ENCODE results near the gene ZFP69B.
A peak's percentile ranks its signal among the peaks of the same experiment; 100 is the strongest.

DNA sequence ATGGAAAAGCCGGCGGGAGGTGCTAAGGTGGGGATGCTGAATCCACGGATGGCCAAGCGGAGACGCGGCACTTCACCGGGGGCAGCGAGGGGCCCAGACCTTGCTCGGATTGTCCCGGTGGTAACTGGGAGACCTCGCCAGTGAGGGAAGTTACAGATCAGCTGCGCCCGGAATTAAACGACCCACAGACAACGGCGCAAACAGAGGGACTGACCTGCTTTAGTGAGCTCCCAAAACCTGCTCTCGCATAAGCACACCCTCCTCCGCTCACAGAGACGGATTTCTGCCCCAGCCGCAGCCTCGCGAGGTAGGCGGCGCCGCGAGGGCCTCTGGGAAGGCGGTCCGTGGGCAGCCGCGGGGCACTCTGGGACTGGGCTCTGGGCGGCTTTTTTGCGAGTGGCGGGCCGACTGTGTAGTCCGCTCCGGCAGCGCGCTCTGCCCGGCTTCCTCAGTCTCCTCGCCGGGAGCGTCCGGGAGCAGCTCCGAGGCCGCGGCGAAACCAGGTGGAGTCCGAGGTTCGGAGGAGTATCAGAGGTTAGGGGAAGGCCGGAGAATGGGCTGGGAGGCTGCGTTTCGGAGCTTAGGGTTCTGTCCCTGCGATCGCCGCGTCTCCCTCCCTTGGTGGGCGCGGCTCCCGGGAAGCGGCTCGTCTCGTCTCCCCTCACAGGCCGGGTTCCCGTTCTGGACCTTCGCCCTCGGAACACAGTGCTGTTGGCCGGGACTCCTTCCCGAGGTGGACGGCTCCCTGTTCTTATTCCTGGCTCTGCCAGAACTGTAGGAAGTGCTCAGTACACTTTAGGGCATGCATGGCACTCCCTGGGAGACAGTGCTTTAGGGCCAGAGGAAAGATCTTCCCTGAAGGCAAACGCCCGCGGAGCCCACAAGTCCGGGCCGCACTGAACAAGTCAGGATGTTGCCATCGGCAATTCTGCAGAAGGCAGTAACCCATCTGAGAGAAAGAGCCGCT is 58.4 kb downstream of the ZFP69B start, which contains the start of gene EXO5:
- 0 out of 2 replicates have a peak, but pooled peaks have one; percentile 61 for TF ChIP-seq ZNF561 (tag by site-specific recombination; IDR thresholded peaks at IDR 0.05; ENCODE audit: borderline replicate concordance)
- TF ChIP-seq, protein P1, sequence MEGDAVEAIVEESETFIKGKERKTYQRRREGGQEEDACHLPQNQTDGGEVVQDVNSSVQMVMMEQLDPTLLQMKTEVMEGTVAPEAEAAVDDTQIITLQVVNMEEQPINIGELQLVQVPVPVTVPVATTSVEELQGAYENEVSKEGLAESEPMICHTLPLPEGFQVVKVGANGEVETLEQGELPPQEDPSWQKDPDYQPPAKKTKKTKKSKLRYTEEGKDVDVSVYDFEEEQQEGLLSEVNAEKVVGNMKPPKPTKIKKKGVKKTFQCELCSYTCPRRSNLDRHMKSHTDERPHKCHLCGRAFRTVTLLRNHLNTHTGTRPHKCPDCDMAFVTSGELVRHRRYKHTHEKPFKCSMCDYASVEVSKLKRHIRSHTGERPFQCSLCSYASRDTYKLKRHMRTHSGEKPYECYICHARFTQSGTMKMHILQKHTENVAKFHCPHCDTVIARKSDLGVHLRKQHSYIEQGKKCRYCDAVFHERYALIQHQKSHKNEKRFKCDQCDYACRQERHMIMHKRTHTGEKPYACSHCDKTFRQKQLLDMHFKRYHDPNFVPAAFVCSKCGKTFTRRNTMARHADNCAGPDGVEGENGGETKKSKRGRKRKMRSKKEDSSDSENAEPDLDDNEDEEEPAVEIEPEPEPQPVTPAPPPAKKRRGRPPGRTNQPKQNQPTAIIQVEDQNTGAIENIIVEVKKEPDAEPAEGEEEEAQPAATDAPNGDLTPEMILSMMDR (tag by site-specific recombination; IDR thresholded peaks at IDR 0.05): 0 out of 2 replicates have a peak, but pooled peaks have one; percentile 18
- no peak for TF ChIP-seq ZNF274 (IDR thresholded peaks at IDR 0.05; ENCODE audit: low read length)
- TF ChIP-seq ZNF274 (tag by site-specific recombination; IDR thresholded peaks at IDR 0.05; ENCODE audit: borderline replicate concordance): no peak
- no peak for TF ChIP-seq BCL11B (tag by site-specific recombination; IDR thresholded peaks at IDR 0.05; ENCODE audit: low read depth)
- TF ChIP-seq ZNF19 (tag by site-specific recombination; IDR thresholded peaks at IDR 0.05; ENCODE audit: low read depth): no peak
- TF ChIP-seq, protein P2, sequence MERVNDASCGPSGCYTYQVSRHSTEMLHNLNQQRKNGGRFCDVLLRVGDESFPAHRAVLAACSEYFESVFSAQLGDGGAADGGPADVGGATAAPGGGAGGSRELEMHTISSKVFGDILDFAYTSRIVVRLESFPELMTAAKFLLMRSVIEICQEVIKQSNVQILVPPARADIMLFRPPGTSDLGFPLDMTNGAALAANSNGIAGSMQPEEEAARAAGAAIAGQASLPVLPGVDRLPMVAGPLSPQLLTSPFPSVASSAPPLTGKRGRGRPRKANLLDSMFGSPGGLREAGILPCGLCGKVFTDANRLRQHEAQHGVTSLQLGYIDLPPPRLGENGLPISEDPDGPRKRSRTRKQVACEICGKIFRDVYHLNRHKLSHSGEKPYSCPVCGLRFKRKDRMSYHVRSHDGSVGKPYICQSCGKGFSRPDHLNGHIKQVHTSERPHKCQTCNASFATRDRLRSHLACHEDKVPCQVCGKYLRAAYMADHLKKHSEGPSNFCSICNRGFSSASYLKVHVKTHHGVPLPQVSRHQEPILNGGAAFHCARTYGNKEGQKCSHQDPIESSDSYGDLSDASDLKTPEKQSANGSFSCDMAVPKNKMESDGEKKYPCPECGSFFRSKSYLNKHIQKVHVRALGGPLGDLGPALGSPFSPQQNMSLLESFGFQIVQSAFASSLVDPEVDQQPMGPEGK (tag by site-specific recombination; IDR thresholded peaks at IDR 0.05): peak; percentile 72
- TF ChIP-seq, protein P3, sequence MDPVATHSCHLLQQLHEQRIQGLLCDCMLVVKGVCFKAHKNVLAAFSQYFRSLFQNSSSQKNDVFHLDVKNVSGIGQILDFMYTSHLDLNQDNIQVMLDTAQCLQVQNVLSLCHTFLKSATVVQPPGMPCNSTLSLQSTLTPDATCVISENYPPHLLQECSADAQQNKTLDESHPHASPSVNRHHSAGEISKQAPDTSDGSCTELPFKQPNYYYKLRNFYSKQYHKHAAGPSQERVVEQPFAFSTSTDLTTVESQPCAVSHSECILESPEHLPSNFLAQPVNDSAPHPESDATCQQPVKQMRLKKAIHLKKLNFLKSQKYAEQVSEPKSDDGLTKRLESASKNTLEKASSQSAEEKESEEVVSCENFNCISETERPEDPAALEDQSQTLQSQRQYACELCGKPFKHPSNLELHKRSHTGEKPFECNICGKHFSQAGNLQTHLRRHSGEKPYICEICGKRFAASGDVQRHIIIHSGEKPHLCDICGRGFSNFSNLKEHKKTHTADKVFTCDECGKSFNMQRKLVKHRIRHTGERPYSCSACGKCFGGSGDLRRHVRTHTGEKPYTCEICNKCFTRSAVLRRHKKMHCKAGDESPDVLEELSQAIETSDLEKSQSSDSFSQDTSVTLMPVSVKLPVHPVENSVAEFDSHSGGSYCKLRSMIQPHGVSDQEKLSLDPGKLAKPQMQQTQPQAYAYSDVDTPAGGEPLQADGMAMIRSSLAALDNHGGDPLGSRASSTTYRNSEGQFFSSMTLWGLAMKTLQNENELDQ (tag by site-specific recombination; IDR thresholded peaks at IDR 0.05; ENCODE audit: low read depth): no peak
- TF ChIP-seq GLI2 (tag by site-specific recombination; IDR thresholded peaks at IDR 0.05; ENCODE audit: borderline replicate concordance, low read depth): no peak
- TF ChIP-seq ZNF121 (tag by site-specific recombination; IDR thresholded peaks at IDR 0.05): no peak; the same call in 1 of the 2 replicates
- TF ChIP-seq, protein P4, sequence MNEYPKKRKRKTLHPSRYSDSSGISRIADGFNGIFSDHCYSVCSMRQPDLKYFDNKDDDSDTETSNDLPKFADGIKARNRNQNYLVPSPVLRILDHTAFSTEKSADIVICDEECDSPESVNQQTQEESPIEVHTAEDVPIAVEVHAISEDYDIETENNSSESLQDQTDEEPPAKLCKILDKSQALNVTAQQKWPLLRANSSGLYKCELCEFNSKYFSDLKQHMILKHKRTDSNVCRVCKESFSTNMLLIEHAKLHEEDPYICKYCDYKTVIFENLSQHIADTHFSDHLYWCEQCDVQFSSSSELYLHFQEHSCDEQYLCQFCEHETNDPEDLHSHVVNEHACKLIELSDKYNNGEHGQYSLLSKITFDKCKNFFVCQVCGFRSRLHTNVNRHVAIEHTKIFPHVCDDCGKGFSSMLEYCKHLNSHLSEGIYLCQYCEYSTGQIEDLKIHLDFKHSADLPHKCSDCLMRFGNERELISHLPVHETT (tag by site-specific recombination; IDR thresholded peaks at IDR 0.05): peak; percentile 72
- no peak; the same call in 1 of the 2 replicates for TF ChIP-seq ZNF549 (tag by site-specific recombination; IDR thresholded peaks at IDR 0.05)
